Measurements from ENCODE around the gene REC114. TPM values are rescaled to one million over a fixed set of nuclear protein-coding genes. Genes with fewer than 3 reads are reported as not detected.

REC114 gene
- total and polyA plus RNA-seq, 2 donors (not counting 1 experiment from before 2014, with no cell fraction given), result not detected

DNA sequence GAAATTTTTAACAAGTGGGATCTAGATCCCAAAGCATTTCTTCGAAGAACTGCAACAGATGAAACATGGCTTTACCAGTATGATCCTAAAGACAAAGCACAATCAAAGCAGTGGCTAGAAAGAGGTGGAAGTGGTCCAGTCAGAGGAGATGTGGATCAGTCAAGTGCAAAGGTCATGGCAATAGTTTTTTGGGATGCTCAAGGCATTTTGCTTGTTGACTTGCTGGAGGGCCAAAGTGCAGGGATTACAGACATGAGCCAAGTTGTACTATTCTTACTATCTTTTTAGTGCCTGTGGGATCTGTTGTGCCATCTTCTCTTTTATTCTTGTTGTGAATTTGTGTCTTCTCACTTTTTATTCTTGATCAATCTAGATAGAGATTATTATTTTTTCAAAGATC lies 82.0 kb downstream of the REC114 start:
- Histone ChIP-seq H3K36me3 (replicated peaks in 1 of 2; ENCODE audit: control extremely low read depth in 1 of 2, control insufficient read depth in 1 of 2, extremely low read depth in 1 of 2, insufficient read depth in 2 of 2, low read length in 1 of 2) (no peaks in the 10 kb centered on the region), H3K79me2 (ENCODE audit: control insufficient read depth, insufficient read depth, low read length) (no peaks in the 10 kb centered on the region), H3K9me3 (ENCODE audit: control extremely low read depth in 1 of 3, control insufficient read depth in 2 of 3, insufficient read depth in 1 of 3, low read length in 2 of 3) (no peaks in the 10 kb centered on the region), H3K27me3 (replicated peaks in 1 of 4; ENCODE audit: control extremely low read depth in 1 of 4, control insufficient read depth in 3 of 4, insufficient read depth in 4 of 4, low read length in 3 of 4) (no peaks in the 10 kb centered on the region), H3K4me2 (replicated peaks; ENCODE audit: low read depth, low read length, poor library complexity, severe bottlenecking) (no peak overlapping the region), H3K9ac (ENCODE audit: low read length) (no peak overlapping the region), H4K20me1 (ENCODE audit: control insufficient read depth, insufficient read depth, low read length, poor library complexity, severe bottlenecking) (no peaks in the 10 kb centered on the region), H3K4me3 (ENCODE audit: control extremely low read depth in 1 of 5, extremely low read depth in 1 of 5, insufficient read depth in 1 of 5, low read depth in 2 of 5, low read length in 4 of 5) (no peak overlapping the region), H3K4me1 (ENCODE audit: control insufficient read depth in 2 of 2, insufficient read depth in 2 of 2, low read length in 2 of 2) (no peaks in the 10 kb centered on the region), H3K27ac (ENCODE audit: low read length in 2 of 2) (no peak overlapping the region), H2AFZ (ENCODE audit: insufficient read depth, low read depth, low read length, poor library complexity, severe bottlenecking) (no peak overlapping the region)
- H3K9me3 Mint-ChIP-seq (ENCODE audit: insufficient read depth), result no peaks in the 10 kb centered on the region
- no peak for ATAC-seq (ENCODE audit: low read depth)
- H3K27me3 Mint-ChIP-seq, result peaks cover 23% of the 10 kb centered on the region
- no peak overlapping the region for H3K27ac Mint-ChIP-seq
- DNase-seq, result no peak
- POLR2A ChIA-PET, result no interaction called here
- CTCF ChIA-PET, result no interaction called here
- no peak overlapping the region for H3K4me3 Mint-ChIP-seq
- no peaks in the 10 kb centered on the region for H3K4me1 Mint-ChIP-seq
- intact Hi-C loops (cut with micrococcal nuclease), result no loop called here
- TF ChIP-seq CTCF (IDR thresholded peaks at IDR 0.05) (no peak), EZH2 (IDR thresholded peaks at IDR 0.05; ENCODE audit: borderline replicate concordance, insufficient read depth, low read depth, low read length, poor library complexity, severe bottlenecking) (no peak)
- WGBS (ENCODE audit: insufficient coverage), result 100% methylated on average over 1 of the region's 1 CpG

- Histone ChIP-seq H3K36me3 (replicated peaks in 1 of 2; ENCODE audit: control extremely low read depth in 1 of 2, control insufficient read depth in 1 of 2, extremely low read depth in 1 of 2, insufficient read depth in 2 of 2, low read length in 1 of 2) (no peaks in the 10 kb centered on the region), H3K79me2 (ENCODE audit: control insufficient read depth, insufficient read depth, low read length) (no peaks in the 10 kb centered on the region), H3K27ac (ENCODE audit: low read length in 2 of 2) (no peak overlapping the region), H3K4me3 (ENCODE audit: control extremely low read depth in 1 of 5, extremely low read depth in 1 of 5, insufficient read depth in 1 of 5, low read depth in 2 of 5, low read length in 4 of 5) (no peak overlapping the region), H2AFZ (ENCODE audit: insufficient read depth, low read depth, low read length, poor library complexity, severe bottlenecking) (no peak overlapping the region), H3K4me1 (ENCODE audit: control insufficient read depth in 2 of 2, insufficient read depth in 2 of 2, low read length in 2 of 2) (no peaks in the 10 kb centered on the region), H3K9ac (ENCODE audit: low read length) (no peak overlapping the region), H3K4me2 (replicated peaks; ENCODE audit: low read depth, low read length, poor library complexity, severe bottlenecking) (no peak overlapping the region), H4K20me1 (ENCODE audit: control insufficient read depth, insufficient read depth, low read length, poor library complexity, severe bottlenecking) (no peaks in the 10 kb centered on the region), H3K27me3 (replicated peaks in 1 of 4; ENCODE audit: control extremely low read depth in 1 of 4, control insufficient read depth in 3 of 4, insufficient read depth in 4 of 4, low read length in 3 of 4) (no peaks in the 10 kb centered on the region), H3K9me3 (ENCODE audit: control extremely low read depth in 1 of 3, control insufficient read depth in 2 of 3, insufficient read depth in 1 of 3, low read length in 2 of 3) (no peaks in the 10 kb centered on the region)
- intact Hi-C loops (cut with micrococcal nuclease), result no loop called here
- Mint-ChIP-seq H3K4me1 (no peaks in the 10 kb centered on the region), H3K9me3 (ENCODE audit: insufficient read depth) (no peaks in the 10 kb centered on the region), H3K27me3 (peaks cover 23% of the 10 kb centered on the region), H3K27ac (no peak overlapping the region), H3K4me3 (no peak overlapping the region)
- WGBS (ENCODE audit: insufficient coverage), result 96% methylated on average over 2 of the region's 2 CpGs
- no peak for ATAC-seq (ENCODE audit: low read depth)
- DNase-seq, result no peak
- ChIA-PET CTCF (interaction anchor here (0.6 kb wide), 1 partner anchor 107 kb away, joined by 3 read pairs; no protein-coding TSS in a partner anchor), POLR2A (no interaction called here)
- TF ChIP-seq CTCF (IDR thresholded peaks at IDR 0.05), result no peak
- no peak for TF ChIP-seq EZH2 (IDR thresholded peaks at IDR 0.05; ENCODE audit: borderline replicate concordance, insufficient read depth, low read depth, low read length, poor library complexity, severe bottlenecking)
These were observed 84.6 kb downstream of the REC114 start for GRCh38 chr15:73527598-73527997.
